Liver (tissue), 9 donors: ENCODE data around the gene CRYZ. TPM values are rescaled to one million over a fixed set of nuclear protein-coding genes. Genes with fewer than 3 reads are reported as not detected.

Experiments
- DNase-seq: peaks from one replicate; pipeline ENCODE4 v3.0.0-alpha.2; 2017; ENCODE audit warnings: low spot score
- H3K27ac ChIP-seq, 2 donors: one replicate each; pipeline ENCODE4 v1.7.0; 2013; ENCODE audit warnings: inconsistent platforms in 2 of 2, low read length in 2 of 2, control low read depth in 1 of 2, low read depth in 1 of 2, mild to moderate bottlenecking in 1 of 2
- H3K27me3 ChIP-seq, 4 donors: one replicate each; pipeline versions ENCODE4 v1.6.1 to v1.7.0; 2013; ENCODE audit warnings: low read length in 3 of 4, inconsistent platforms in 1 of 4, mild to moderate bottlenecking in 1 of 4, moderate library complexity in 1 of 4; ENCODE audit not compliant: control insufficient read depth in 4 of 4, insufficient read depth in 4 of 4
- H3K36me3 ChIP-seq, 4 donors: one replicate each; pipeline versions ENCODE4 v1.6.1 to v1.7.0; 2013; ENCODE audit warnings: low read length in 3 of 4, mild to moderate bottlenecking in 3 of 4, low read depth in 1 of 4, moderate library complexity in 1 of 4; ENCODE audit not compliant: control insufficient read depth in 4 of 4, insufficient read depth in 3 of 4
- H3K4me1 ChIP-seq, 4 donors: one replicate each; pipeline versions ENCODE4 v1.6.1 to v1.7.0; 2013; ENCODE audit warnings: low read length in 3 of 4, mild to moderate bottlenecking in 3 of 4, moderate library complexity in 1 of 4; ENCODE audit not compliant: control insufficient read depth in 4 of 4, insufficient read depth in 4 of 4
- H3K4me3 ChIP-seq, 3 donors: one replicate each; pipeline versions ENCODE4 v1.6.1 to v1.7.0; 2013; ENCODE audit warnings: low read length in 3 of 3, control low read depth in 1 of 3, low read depth in 1 of 3, mild to moderate bottlenecking in 1 of 3
- H3K9ac ChIP-seq, 2 donors: one replicate each; pipeline ENCODE4 v1.7.0; 2013; ENCODE audit warnings: low read length in 2 of 2, mild to moderate bottlenecking in 2 of 2, moderate library complexity in 2 of 2, control low read depth in 1 of 2, low read depth in 1 of 2
- H3K9me3 ChIP-seq, 4 donors: one replicate each; pipeline versions ENCODE4 v1.6.1 to v1.7.0; 2013; ENCODE audit warnings: low read length in 3 of 4; ENCODE audit not compliant: control insufficient read depth in 4 of 4
- ATF3 ChIP-seq: IDR thresholded peaks from 2 replicates; pipeline ENCODE4 v1.6.1; 2016; ENCODE audit warnings: antibody characterized with exemption
- CTCF ChIP-seq: fragments of 150-350 bp; IDR thresholded peaks from 2 replicates; pipeline ENCODE4 v1.5.1; 2017; ENCODE audit warnings: improper control_type of control experiment, low read depth, low read length; ENCODE audit not compliant: missing input control
- EGR1 ChIP-seq, 2 donors: IDR thresholded peaks; 2 replicates each; pipeline ENCODE4 v1.6.1; 2016 to 2018; ENCODE audit warnings: antibody characterized with exemption in 2 of 2, low read depth in 2 of 2
- FOXA1 ChIP-seq: IDR thresholded peaks from 2 replicates; pipeline ENCODE4 v1.6.1; 2016; ENCODE audit warnings: antibody characterized with exemption
- FOXA2 ChIP-seq: IDR thresholded peaks from 2 replicates; pipeline ENCODE4 v1.6.1; 2016; ENCODE audit warnings: antibody characterized with exemption
- GABPA ChIP-seq, 2 donors: IDR thresholded peaks in 1 of 2; conservative IDR thresholded peaks in 1 of 2; 2 replicates each; pipeline ENCODE4 v1.6.1; 2016; ENCODE audit warnings: antibody characterized with exemption in 2 of 2, mild to moderate bottlenecking in 1 of 2, moderate library complexity in 1 of 2
- HNF4A ChIP-seq, 2 donors: conservative IDR thresholded peaks; 2 replicates each; pipeline ENCODE4 v1.6.1; 2016; ENCODE audit warnings: antibody characterized with exemption in 2 of 2, mild to moderate bottlenecking in 2 of 2
- HNF4G ChIP-seq: IDR thresholded peaks from 2 replicates; pipeline ENCODE4 v1.6.1; 2016; ENCODE audit warnings: antibody characterized with exemption
- JUND ChIP-seq, 2 donors: IDR thresholded peaks; 2 replicates each; pipeline ENCODE4 v1.6.1; 2016; ENCODE audit warnings: antibody characterized with exemption in 2 of 2
- MAX ChIP-seq: IDR thresholded peaks from 2 replicates; pipeline ENCODE4 v1.6.1; 2016; ENCODE audit warnings: antibody characterized with exemption
- NR2F2 ChIP-seq: IDR thresholded peaks from 2 replicates; pipeline ENCODE4 v1.6.1; 2016; ENCODE audit warnings: antibody characterized with exemption
- RAD21 ChIP-seq, 2 donors: IDR thresholded peaks; 2 replicates each; pipeline ENCODE4 v1.6.1; 2016; ENCODE audit warnings: antibody characterized with exemption in 2 of 2, mild to moderate bottlenecking in 2 of 2
- REST ChIP-seq: IDR thresholded peaks from 2 replicates; pipeline ENCODE4 v1.6.1; 2016; ENCODE audit warnings: antibody characterized with exemption, mild to moderate bottlenecking
- RXRA ChIP-seq, 2 donors: IDR thresholded peaks; 2 replicates each; pipeline ENCODE4 v1.6.1; 2017 to 2018; ENCODE audit warnings: antibody characterized with exemption in 2 of 2, mild to moderate bottlenecking in 1 of 2
- SP1 ChIP-seq: IDR thresholded peaks from 2 replicates; pipeline ENCODE4 v1.6.1; 2018; ENCODE audit warnings: antibody characterized with exemption, mild to moderate bottlenecking
- TAF1 ChIP-seq: conservative IDR thresholded peaks from 2 replicates; pipeline ENCODE4 v1.6.1; 2016; ENCODE audit warnings: antibody characterized with exemption, mild to moderate bottlenecking
- YY1 ChIP-seq: IDR thresholded peaks from 2 replicates; pipeline ENCODE4 v1.6.1; 2016; ENCODE audit warnings: antibody characterized with exemption, mild to moderate bottlenecking
- WGBS: extraction: QIAGEN DNeasy Blood & Tissue Kit; methylation state at CpG from one replicate; pipeline ENCODE4 v1.1.7; 2013; 5-methylcytosine and 5-hydroxymethylcytosine counted together
- polyA plus RNA-seq, 2 donors: library from polyadenylated mRNA; stranded (reverse) in 1 of 2; unstranded in 1 of 2; fragments of 200-250 nt in 1 of 2; fragments of >200 nt in 1 of 2; fragmentation: Nextera tagmentation in 1 of 2; extraction: Ambion mirVana in 1 of 2; gene quantifications; one replicate each; pipeline versions ENCODE4 v1.2.1 to v1.2.3, GENCODE V29; 2013 to 2015
- total RNA-seq, 2 donors: library from RNA; depleted of rRNA; stranded (reverse); fragments of >200 nt; gene quantifications; one replicate each; pipeline ENCODE4 v1.2.3, GENCODE V29; 2014
- donor health status: healthy.
- donor health status: healthy.
- donor health status: healthy.
- donor health status: healthy.
- donor health status: healthy.

The CRYZ gene
- total and polyA plus RNA-seq, 4 donors, result 104 to 183 (median 131) TPM

GRCh38 chr1:74697832-74698231 lies 35.0 kb downstream of the CRYZ start:
- TF ChIP-seq MAX (no peak), NR2F2 (no peak), REST (no peak), EGR1 (IDR thresholded peaks at IDR 0.05; ENCODE audit: low read depth in 2 of 2) (no peak), ATF3 (no peak), CTCF (no peak), JUND (IDR thresholded peaks at IDR 0.05) (no peak), HNF4G (no peak), RXRA (IDR thresholded peaks at IDR 0.05) (no peak), HNF4A (conservative IDR thresholded peaks at IDR 0.05) (no peak), SP1 (no peak), TAF1 (no peak), YY1 (no peak), RAD21 (IDR thresholded peaks at IDR 0.05) (no peak), FOXA2 (no peak), FOXA1 (no peak)
- no peaks in the 10 kb centered on the region for H3K27me3 ChIP-seq
- no peak overlapping the region for H3K9ac ChIP-seq
- H3K4me1 ChIP-seq, result peaks cover 0 to 2% (median under 1%) of the 10 kb centered on the region in 4 donors
- 59% methylated on average over 2 of the region's 2 CpGs for WGBS
- no peaks in the 10 kb centered on the region for H3K9me3 ChIP-seq
- no peak for DNase-seq
- H3K27ac ChIP-seq, result no peak overlapping the region
- no peak overlapping the region for H3K4me3 ChIP-seq
- peaks cover 2 to 12% (median 7%) of the 10 kb centered on the region in 4 donors for H3K36me3 ChIP-seq

GRCh38 chr1:74693473-74693872 lies 39.4 kb downstream of the CRYZ start:
- DNase-seq, result no peak
- Histone ChIP-seq H3K4me1 (peaks cover 0 to 8% (median 0%) of the 10 kb centered on the region in 4 donors), H3K27ac (no peak overlapping the region), H3K9me3 (no peaks in the 10 kb centered on the region), H3K27me3 (no peaks in the 10 kb centered on the region), H3K9ac (no peak overlapping the region), H3K4me3 (no peak overlapping the region), H3K36me3 (no peaks in the 10 kb centered on the region)
- TF ChIP-seq CTCF (no peak), FOXA2 (no peak), GABPA (IDR thresholded peaks at IDR 0.05 in 1 of 2, conservative IDR thresholded peaks at IDR 0.05 in 1 of 2) (no peak), FOXA1 (no peak), RXRA (IDR thresholded peaks at IDR 0.05) (no peak)
- WGBS, result 77% methylated on average over 2 of the region's 2 CpGs
